Measurements from ENCODE around the gene SERPINF2.
"Not testable (repeated sequence)": the region's sequence is repeated elsewhere in the genome, so short reads cannot be mapped to it uniquely, and the experiment has no call there.

SERPINF2 gene

GRCh38 chr17:1762901-1763898 is 20.5 kb downstream of the SERPINF2 start:
- no peak for DNase-seq (ENCODE audit: low read depth)

- DNase-seq (ENCODE audit: low read depth), result peak; percentile 16
Observed at GRCh38 chr17:1764284-1764683, 21.6 kb downstream of the SERPINF2 start.

- not testable (repeated sequence) for DNase-seq (ENCODE audit: low read depth)
Observed at GRCh38 chr17:1764705-1765104, 22.0 kb downstream of the SERPINF2 start.

GRCh38 chr17:1765576-1765975 is 22.9 kb downstream of the SERPINF2 start:
- DNase-seq (ENCODE audit: low read depth), result no peak

GRCh38 chr17:1766382-1767135 is 23.9 kb downstream of the SERPINF2 start:
- no peak for DNase-seq (ENCODE audit: low read depth)

- DNase-seq (ENCODE audit: low read depth), result no peak
Observed at GRCh38 chr17:1767358-1767757, 24.7 kb downstream of the SERPINF2 start.

GRCh38 chr17:1769822-1770477 is 27.3 kb downstream of the SERPINF2 start:
- DNase-seq (ENCODE audit: low read depth), result no peak

DNA sequence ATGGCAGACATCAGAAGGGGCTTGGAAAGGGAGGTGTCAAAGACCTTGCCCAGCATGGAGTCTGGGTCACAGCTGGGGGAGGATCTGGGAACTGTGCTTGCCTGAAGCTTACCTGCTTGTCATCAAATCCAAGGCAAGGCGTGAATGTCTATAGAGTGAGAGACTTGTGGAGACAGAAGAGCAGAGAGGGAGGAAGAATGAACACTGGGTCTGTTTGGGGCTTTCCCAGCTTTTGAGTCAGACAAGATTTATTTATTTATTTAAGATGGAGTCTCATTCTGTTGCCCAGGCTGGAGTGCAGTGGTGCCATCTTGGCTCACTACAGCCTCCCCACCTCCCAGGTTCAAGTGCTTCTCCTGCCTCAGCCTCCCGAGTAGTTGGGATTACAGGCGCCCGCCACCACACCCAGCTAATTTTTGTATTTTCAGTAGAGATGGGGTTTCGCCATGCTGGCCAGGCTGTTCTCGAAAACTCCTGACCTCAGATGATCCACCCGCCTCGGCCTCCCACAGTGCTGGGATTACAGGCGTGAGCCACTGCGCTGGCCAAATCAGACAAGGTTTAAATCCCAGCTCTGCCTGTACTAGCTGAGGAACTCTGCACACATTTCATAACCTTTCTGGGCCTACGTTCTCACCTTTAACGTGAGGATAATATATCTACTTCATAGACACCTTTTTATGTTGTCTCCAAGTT is 30.5 kb downstream of the SERPINF2 start:
- not testable (repeated sequence) for DNase-seq (ENCODE audit: low read depth)

DNA sequence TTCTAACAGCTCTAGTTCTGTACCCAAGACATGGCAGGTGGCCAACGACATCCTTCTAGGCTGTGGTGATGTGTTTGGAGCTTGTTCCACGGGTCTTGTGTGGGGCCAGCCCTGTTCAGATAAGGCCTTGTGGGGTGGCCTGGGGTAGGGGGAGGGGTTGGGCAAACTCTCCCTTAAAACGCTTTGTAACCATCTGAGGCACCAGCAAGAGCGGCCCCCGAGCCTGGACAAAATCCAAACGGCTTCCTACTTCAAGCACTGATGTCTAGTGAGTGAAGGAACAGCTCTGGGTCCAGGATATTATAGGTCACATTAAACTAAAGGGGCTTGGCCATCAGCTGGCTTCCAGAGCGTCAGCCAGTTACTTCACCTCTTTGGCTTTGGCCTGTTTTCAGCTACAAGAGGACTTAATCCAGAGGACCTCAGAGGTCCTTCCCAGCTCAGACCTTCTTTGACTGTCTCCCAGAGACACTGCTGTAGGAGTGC is 31.1 kb downstream of the SERPINF2 start:
- no peak for DNase-seq (ENCODE audit: low read depth)

DNA sequence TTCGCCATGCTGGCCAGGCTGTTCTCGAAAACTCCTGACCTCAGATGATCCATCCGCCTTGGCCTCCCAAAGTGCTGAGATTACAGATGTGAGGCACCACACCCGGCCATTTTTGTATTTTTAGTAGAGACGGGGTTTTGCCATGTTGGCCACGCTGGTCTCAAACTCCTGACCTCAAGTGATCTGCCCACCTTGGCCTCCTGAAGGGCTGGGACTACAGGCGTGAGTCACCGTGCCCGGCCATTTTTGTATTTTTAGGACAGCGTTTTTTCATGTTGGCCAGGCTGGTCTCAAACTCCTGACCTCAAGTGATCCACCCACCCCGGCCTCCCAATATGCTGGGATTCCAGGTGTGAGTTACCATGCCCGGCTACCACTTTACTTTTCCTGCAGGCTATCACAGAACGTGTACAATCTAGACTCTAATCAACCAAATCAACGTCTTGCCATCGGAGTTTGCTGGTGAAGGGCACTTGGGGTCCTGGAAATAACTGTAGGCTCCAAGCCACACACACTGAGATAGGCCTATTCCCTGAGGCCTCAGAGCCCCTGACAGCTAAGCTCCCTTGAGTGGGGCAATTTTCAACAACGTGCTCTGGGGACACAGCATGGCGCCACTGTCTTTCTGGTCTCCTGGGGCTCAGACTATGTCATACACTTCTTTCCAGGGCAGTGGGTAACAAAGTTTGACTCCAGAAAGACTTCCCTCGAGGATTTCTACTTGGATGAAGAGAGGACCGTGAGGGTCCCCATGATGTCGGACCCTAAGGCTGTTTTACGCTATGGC is 31.9 kb downstream of the SERPINF2 start:
- DNase-seq (ENCODE audit: low read depth), result no peak

DNA sequence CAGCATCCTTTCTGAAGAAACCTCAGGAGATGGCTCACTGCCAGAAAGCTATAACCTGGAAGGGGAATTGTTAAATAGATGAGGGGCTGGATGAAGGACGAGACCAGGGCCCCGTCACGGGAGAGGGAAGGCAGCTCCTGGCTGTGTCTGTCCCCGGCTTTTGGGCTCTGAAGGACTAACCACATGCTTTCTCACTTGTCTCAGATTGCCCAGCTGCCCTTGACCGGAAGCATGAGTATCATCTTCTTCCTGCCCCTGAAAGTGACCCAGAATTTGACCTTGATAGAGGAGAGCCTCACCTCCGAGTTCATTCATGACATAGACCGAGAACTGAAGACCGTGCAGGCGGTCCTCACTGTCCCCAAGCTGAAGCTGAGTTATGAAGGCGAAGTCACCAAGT is 33.7 kb downstream of the SERPINF2 start:
- no peak for DNase-seq (ENCODE audit: low read depth)

DNA sequence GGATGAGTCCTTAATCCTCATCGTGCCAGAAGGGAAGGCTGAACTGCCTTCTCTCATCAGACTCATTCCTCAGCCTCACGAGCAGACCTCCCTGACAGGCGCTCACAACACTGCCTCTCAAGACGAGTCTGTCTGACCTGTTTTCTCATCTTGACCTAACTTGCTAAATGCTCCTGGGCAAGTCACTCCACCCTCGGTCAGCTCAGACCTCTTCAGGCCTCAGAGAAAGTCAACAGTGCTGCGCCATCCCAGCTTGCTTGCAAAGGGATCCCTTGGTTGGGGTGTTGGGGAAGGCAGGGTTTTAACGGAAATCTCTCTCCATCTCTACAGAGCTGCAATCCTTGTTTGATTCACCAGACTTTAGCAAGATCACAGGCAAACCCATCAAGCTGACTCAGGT is 34.2 kb downstream of the SERPINF2 start:
- no peak for DNase-seq (ENCODE audit: low read depth)

- DNase-seq (ENCODE audit: low read depth), result no peak
Observed at GRCh38 chr17:1779571-1780131, 37.0 kb downstream of the SERPINF2 start.

GRCh38 chr17:1782171-1782567 is 39.5 kb downstream of the SERPINF2 start:
- DNase-seq (ENCODE audit: low read depth), result no peak

DNA sequence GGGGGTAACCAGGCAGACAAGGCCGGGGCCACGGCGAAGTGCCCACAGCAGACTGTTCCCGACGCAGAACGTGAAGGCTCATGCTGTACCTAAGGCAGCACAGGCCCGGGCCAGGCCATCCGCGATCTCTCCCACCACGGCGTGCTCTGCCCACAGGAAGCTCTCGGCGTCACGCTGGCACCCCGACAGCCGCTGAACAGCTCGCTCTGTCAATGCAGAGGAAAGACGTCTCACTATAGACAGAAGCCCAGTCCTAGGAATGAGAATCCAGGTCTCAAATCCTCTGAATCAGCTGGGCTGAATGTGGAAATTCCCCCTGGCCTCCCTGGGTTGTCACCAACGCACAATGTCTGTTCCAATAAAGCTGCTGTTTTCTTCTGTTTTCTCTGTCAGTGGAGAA is 40.6 kb downstream of the SERPINF2 start:
- DNase-seq (ENCODE audit: low read depth), result no peak

DNA sequence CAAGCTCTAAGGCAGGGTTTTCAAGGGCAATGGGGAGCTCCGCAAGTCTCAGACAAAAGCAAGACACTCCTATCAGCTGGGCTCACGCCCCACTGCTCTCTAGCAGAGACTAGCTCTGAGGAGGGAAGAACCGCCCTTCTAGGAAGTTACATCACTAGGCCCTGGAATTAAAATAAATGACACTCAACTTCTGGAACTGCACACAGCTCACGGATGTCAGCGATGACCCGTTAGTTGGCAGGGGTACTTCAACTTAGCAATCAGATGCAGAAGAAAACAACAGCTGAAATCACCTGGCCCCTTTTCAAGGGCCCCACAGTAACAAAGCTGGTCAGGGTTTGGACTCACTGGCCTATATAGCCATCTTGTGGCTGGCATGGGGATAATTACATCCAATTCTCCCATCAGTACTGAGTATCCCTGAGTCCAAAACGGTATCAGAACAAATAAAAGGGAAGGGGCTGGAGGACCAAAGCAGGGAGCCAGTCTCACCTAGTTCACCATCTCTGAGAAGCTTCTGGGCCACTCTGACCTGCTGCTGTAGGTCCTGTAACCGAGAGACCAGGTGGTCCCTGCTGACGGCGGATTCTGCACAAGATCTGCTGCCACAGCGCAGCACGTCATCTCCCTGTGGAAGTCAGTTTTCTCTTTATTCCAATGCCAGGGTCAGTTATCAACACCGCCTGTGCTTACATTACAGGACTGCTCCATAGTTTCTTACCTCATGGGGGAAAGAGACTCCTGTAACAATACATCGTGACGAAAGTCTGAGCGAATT is 41.4 kb downstream of the SERPINF2 start:
- no peak for DNase-seq (ENCODE audit: low read depth)

DNA sequence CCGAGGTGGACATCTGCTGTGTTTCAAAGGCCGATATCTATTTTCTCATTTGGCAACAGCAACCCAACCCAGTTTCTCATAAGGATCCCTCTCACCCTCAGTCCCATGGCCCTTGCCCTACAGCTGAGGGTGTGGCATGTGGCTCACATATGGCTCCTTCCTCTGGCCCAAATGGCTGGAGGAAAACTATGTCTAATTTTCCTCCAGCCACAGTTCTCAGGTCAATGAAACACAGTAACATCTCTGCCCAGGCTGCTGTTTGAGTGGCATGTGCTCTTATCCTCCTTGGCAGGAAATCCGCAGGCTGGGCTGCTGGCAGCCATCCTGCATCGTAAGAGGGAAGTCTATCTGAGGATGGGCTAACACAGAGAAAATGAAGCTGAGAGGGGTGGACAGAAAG is 43.3 kb downstream of the SERPINF2 start:
- no peak for DNase-seq (ENCODE audit: low read depth)

GRCh38 chr17:1786708-1787107 is 44.0 kb downstream of the SERPINF2 start:
- DNase-seq (ENCODE audit: low read depth), result no peak

DNA sequence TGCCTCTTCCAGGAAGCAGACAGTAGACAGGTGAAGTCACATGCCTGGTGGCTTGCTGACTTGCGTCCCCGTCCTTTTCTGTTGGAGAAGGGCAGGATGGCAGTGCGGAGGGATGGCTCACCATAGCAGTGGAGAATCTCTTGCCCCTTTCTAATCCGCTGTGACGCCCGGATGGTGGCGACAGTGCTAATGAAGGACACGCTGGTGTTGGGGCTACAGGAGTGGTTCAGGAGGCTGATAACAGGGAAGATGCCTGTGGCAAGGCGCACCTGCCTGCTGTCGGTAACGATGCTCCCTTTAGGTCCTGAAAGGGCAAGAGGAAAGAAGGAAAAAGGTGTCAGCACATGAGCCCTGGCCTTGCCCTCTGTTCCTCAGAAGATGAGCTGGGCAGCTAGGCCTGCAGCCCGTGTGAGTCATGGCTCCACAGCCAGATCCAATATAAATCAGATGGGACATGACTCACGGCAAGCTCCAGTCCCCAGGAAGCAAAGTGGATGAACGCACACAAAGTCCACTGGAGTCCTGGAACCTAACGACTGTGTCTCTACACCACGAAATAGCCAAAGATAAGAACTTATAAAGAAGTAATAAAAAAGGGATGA is 44.7 kb downstream of the SERPINF2 start:
- no peak for DNase-seq (ENCODE audit: low read depth)

Measured in activated T-cell treated with anti-CD3 and anti-CD28 coated beads for 24 hours (primary cell).